GM12872 (cell line): Measurements from ENCODE around the gene KIF5C.

Experiments used
- TF ChIP-seq, protein P1 (sequence below): IDR thresholded peaks from 3 replicates; pipeline ENCODE4 v1.5.1; 2011; ENCODE audit warnings: low read depth, mild to moderate bottlenecking, low read length, moderate library complexity; ENCODE audit not compliant: insufficient read depth

Gene KIF5C

GRCh38 chr2:148853458-148853857, 21.6 kb upstream of the KIF5C start:
- TF ChIP-seq, protein P1, sequence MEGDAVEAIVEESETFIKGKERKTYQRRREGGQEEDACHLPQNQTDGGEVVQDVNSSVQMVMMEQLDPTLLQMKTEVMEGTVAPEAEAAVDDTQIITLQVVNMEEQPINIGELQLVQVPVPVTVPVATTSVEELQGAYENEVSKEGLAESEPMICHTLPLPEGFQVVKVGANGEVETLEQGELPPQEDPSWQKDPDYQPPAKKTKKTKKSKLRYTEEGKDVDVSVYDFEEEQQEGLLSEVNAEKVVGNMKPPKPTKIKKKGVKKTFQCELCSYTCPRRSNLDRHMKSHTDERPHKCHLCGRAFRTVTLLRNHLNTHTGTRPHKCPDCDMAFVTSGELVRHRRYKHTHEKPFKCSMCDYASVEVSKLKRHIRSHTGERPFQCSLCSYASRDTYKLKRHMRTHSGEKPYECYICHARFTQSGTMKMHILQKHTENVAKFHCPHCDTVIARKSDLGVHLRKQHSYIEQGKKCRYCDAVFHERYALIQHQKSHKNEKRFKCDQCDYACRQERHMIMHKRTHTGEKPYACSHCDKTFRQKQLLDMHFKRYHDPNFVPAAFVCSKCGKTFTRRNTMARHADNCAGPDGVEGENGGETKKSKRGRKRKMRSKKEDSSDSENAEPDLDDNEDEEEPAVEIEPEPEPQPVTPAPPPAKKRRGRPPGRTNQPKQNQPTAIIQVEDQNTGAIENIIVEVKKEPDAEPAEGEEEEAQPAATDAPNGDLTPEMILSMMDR = no peak

GRCh38 chr2:148860037-148860436, 15.0 kb upstream of the KIF5C start:
- TF ChIP-seq, protein P1 = no peak

- TF ChIP-seq, protein P1 = no peak
Observed at GRCh38 chr2:148861367-148861766, 13.7 kb upstream of the KIF5C start.

GRCh38 chr2:148865512-148865911, 9.5 kb upstream of the KIF5C start:
- TF ChIP-seq, protein P1 = no peak

DNA sequence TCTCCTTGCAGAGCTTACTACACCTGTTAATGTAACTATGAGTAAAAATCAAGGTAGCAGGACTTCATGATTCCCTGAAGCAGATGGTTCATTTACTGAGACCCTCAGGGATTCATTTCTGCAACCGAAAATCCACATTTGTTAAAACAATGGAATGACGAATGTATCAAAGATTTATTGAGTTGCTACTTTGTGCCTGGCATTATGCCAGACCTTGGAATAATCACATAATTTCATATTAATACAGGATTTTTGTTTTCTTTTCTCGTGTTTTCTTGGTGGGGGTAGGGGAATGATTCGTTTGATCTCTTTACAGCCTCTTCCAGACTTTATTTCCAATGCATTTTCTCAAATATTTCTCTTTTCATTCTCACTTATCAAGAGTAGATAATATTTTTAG, 8.9 kb upstream of the KIF5C start:
- TF ChIP-seq, protein P1 = no peak

DNA sequence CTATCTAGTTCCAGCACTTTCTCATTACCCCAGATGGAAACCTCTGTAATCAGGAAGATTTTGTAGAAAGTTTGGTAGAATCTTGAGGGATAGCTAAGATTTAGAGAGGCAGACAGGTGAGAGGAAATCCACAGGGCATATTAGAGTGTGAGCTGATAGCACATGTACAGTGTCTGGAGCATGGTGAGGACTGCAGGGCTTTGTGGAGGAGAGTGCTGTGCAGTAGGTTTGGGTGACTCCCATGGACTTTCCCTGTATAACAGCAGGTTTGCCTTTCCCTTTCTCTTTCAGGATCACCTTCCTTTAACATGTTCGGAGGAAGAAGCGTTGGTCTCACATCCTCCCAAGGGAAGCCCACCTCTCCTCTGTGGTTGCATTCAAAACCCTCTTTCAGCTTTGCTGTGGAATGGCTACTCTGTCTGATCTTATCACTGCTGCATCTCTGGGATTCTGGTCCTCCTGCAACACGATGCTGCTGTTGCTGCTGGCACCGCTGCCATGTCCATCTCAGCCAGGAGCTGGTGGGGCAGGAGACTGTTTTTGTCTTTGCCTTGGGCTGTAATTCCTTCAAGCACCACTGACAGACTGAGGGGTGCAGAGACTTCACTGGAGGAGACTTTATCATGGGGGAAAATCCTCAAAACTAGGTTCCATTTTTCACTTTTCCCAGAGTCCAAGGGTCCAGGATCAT, 7.8 kb upstream of the KIF5C start:
- TF ChIP-seq, protein P1 = no peak

DNA sequence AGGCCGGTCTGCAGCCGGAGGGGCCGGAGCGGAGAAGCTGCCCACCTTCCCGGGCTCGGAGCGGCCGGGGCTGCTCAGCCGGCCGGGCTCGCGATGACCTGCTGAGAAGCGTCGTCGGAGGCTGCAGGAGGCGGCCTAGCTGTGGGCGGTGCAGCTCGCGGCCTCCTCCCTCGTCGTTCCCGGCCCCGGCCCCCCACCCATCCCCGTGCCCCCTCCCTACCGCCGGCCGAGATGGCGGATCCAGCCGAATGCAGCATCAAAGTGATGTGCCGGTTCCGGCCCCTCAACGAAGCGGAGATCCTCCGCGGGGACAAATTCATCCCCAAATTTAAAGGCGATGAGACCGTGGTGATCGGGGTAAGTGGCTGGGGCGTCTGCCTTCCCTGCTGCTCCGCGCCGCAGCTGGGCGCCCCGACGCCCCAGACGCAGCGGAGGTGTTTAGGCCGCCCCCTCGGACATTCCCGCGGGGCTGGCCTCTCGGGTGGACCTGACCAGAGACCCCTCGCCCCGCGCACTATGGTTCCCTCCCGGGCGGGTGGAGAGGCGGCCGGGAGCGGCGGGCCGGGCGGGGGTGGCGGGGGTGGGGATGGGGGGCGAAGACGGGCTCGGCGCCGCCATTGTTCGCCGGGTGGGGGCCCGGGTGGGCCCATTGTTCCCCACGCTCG, 492 bp downstream of the KIF5C start:
- TF ChIP-seq, protein P1 = no peak
